Measurements from ENCODE around the gene ZNF710. TPM values are rescaled to one million over a fixed set of nuclear protein-coding genes. Genes with fewer than 3 reads are reported as not detected.
A peak's percentile ranks its signal among the peaks of the same experiment; 100 is the strongest.

Gene ZNF710
- total and polyA plus RNA-seq, 10 donors: 12.5 to 66.4 (median 30.2) TPM

DNA sequence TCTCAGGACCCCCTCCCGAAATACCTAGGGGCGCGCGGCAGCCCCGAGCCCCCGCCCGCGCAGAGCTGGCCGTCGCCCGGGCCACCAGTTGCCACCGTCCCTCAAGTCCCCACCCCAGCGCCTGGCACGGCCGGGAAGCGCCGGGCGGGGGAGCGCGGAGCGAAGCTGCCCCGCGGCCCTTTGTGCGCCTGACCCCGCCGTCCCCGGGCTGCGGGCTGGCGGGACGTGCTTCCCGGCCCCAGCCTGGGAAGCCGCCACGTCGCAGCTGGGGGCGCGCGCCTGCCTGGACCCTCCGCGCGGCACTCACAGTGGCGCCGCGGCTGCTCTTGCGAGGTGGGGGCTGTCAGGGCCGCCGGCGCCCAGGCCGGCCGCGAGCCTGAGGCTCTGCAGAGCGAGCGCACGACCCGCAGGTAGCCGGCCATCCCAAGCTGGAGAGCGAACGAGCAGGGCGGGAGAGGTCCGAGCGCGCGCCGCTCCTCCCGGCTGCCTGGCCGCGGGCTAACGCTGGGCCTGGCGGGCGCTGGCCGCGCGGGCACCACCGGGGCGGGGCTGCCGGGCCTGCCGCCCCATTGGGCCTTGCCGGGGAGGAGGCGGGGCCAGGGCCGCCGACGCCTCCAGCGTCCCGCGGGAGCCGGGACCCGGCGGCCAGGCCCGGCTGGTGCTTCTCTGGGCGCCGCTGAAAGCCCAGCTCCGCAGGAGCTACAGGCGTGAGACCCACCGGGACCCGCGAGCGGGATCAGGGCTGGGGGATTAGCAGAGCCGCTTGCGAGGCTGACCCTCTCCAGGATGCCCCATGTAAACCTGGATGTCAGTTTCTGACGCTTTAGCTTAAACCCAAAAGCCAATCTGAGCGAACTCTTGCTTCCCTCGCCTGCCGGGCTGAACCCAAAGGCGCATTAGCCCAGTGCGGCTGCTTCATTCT is 101.1 kb downstream of the ZNF710 start, which contains the start of gene IDH2:
Gene IDH2, minus strand, starts transcription at position 500 of the 922 bp plus-strand sequence. Its CDS starts 78 bp downstream, at position 422.
- H3K9me3 ChIP-seq: no peaks in the 10 kb centered on the region
- H3K27me3 ChIP-seq (replicated peaks in 1 of 7): no peaks in the 10 kb centered on the region
- peak within 1 kb of the TSS; percentile 85 to 96 (median 94) for H3K27ac ChIP-seq
- 0% methylated on average over 2 to 104 of the region's 104 CpGs for WGBS, 5 donors
- H3K4me1 ChIP-seq: peaks cover 31 to 58% (median 51%) of the 10 kb centered on the region in 6 donors
- H3K36me3 ChIP-seq: no peaks in the 10 kb centered on the region
- TF ChIP-seq POLR2A (IDR thresholded peaks at IDR 0.05) (no peak), CTCF (IDR thresholded peaks at IDR 0.05 in 8 of 11, conservative IDR thresholded peaks at IDR 0.05 in 3 of 11) (peak in 3 of 11 experiments; percentile 5 to 25 (median 7)), POLR2AphosphoS5 (IDR thresholded peaks at IDR 0.05) (peak; percentile 73 to 87 (median 81))
- peak; percentile 96 for DNase-seq
- H3K4me3 ChIP-seq: peak within 1 kb of the TSS; percentile 85 to 98 (median 92)
- intact Hi-C loops (cut with DNase I; ENCODE audit: low total_unique reads): no loop called here

- Histone ChIP-seq H3K27ac (no peak overlapping the region), H3K36me3 (no peaks in the 10 kb centered on the region), H3K4me1 (peaks cover 16 to 42% (median 35%) of the 10 kb centered on the region in 6 donors), H3K9me3 (no peaks in the 10 kb centered on the region), H3K27me3 (replicated peaks in 1 of 7) (no peaks in the 10 kb centered on the region), H3K4me3 (no peak overlapping the region)
- 92 to 100% (median 97%) methylated on average over 5 of the region's 5 CpGs for WGBS, 5 donors
- TF ChIP-seq CTCF (IDR thresholded peaks at IDR 0.05 in 8 of 11, conservative IDR thresholded peaks at IDR 0.05 in 3 of 11) (no peak), POLR2AphosphoS5 (IDR thresholded peaks at IDR 0.05) (no peak), POLR2A (IDR thresholded peaks at IDR 0.05) (no peak)
- intact Hi-C loops (cut with DNase I; ENCODE audit: low total_unique reads): no loop called here
- peak; percentile 33 for DNase-seq
Measured at GRCh38 chr15:90103701-90104329, 102.7 kb downstream of the ZNF710 start.

GRCh38 chr15:90104551-90104950 is 103.4 kb downstream of the ZNF710 start:
- H3K4me1 ChIP-seq: peaks cover 13 to 34% (median 28%) of the 10 kb centered on the region in 6 donors
- no peaks in the 10 kb centered on the region for H3K36me3 ChIP-seq
- H3K9me3 ChIP-seq: no peaks in the 10 kb centered on the region
- intact Hi-C loops (cut with DNase I; ENCODE audit: low total_unique reads): no loop called here
- 82 to 92% (median 85%) methylated on average over 4 of the region's 4 CpGs for WGBS, 5 donors
- no peaks in the 10 kb centered on the region for H3K27me3 ChIP-seq (replicated peaks in 1 of 7)
- no peak overlapping the region for H3K4me3 ChIP-seq
- peak; percentile 51 for DNase-seq
- no peak for TF ChIP-seq POLR2AphosphoS5 (IDR thresholded peaks at IDR 0.05)
- no peak for TF ChIP-seq CTCF (IDR thresholded peaks at IDR 0.05 in 8 of 11, conservative IDR thresholded peaks at IDR 0.05 in 3 of 11)
- no peak for TF ChIP-seq POLR2A (IDR thresholded peaks at IDR 0.05)
- no peak overlapping the region for H3K27ac ChIP-seq

DNA sequence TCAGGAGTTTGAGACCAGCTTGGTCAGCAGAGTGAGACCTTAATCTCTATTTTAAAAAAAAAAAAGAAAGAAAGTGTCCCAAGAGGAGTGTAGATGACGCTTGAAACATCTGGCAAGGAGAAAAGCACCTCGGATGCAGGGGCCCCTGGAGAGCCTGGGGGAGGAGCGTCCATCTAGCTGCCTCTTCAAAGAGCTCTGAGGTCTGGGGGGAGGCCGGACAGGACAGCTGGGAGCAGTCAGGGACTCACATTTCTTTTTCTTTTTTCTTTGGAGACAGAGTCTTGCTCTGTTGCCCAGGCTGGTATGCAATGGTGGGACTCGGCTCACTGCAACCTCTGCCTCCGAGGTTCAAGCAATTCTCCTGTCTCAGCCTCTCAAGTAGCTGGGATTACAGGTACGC is 104.4 kb downstream of the ZNF710 start:
- H3K4me3 ChIP-seq: no peak overlapping the region
- H3K27ac ChIP-seq: no peak overlapping the region
- no peaks in the 10 kb centered on the region for H3K9me3 ChIP-seq
- peak; percentile 48 for DNase-seq
- intact Hi-C loops (cut with DNase I; ENCODE audit: low total_unique reads): no loop called here
- 87 to 94% (median 89%) methylated on average over 7 of the region's 7 CpGs for WGBS, 5 donors
- no peaks in the 10 kb centered on the region for H3K36me3 ChIP-seq
- no peak for TF ChIP-seq CTCF (IDR thresholded peaks at IDR 0.05 in 8 of 11, conservative IDR thresholded peaks at IDR 0.05 in 3 of 11)
- no peak for TF ChIP-seq POLR2A (IDR thresholded peaks at IDR 0.05)
- TF ChIP-seq POLR2AphosphoS5 (IDR thresholded peaks at IDR 0.05): no peak
- H3K27me3 ChIP-seq (replicated peaks in 1 of 7): no peaks in the 10 kb centered on the region
- peaks cover 6 to 25% (median 18%) of the 10 kb centered on the region in 6 donors for H3K4me1 ChIP-seq
